ENCODE data around the gene CDH23.

- TF ChIP-seq CTCF (IDR thresholded peaks at IDR 0.05) (no peak), POLR2AphosphoS5 (IDR thresholded peaks at IDR 0.05) (no peak)
These were observed 43.1 kb upstream of the CDH23 start for GRCh38 chr10:71353639-71354038.

Data from upper lobe of left lung (tissue), 4 donors.